ENCODE results near the gene SLC4A3. TPM values are rescaled to one million over a fixed set of nuclear protein-coding genes. Genes with fewer than 3 reads are reported as not detected.

The SLC4A3 gene
- polyA plus RNA-seq, 1 of the 3 experiments (the other 2 are of a cell fraction), result 12.3 TPM

DNA sequence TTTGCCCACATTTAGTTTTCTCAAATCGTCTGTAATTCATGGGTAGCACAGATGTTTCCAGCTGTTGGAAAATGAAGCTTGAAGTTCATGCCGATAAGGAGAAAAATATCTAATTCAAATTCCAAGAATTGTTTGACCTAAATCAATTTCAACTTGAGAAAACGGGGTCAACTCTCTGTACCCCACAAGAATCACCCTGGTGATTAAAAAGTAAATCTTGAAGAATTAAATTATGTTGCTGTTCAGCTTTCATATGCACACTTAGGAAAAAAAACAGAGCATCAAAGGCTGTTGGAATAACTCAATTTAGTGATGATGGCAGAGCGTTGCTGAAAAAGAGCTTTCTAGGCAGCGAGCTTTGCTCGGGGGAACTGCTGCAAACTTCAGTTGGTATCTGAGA is 43.0 kb downstream of the SLC4A3 start:
- Histone ChIP-seq H4K20me1 (ENCODE audit: insufficient read depth) (no peaks in the 10 kb centered on the region), H3K36me3 (replicated peaks in 1 of 2; ENCODE audit: control insufficient read depth in 1 of 2, insufficient read depth in 2 of 2, low read length in 1 of 2) (no peaks in the 10 kb centered on the region), H3K27me3 (ENCODE audit: insufficient read depth) (peaks cover 54% of the 10 kb centered on the region), H3F3A (replicated peaks; ENCODE audit: insufficient read depth) (no peaks in the 10 kb centered on the region), H3K9ac (no peak overlapping the region), H3K4me1 (ENCODE audit: control insufficient read depth in 1 of 2, insufficient read depth in 2 of 2, low read depth in 1 of 2, low read length in 1 of 2) (no peaks in the 10 kb centered on the region), H3K27ac (ENCODE audit: low read depth in 2 of 2, low read length in 1 of 2) (no peak overlapping the region), H3K79me2 (ENCODE audit: insufficient read depth) (no peaks in the 10 kb centered on the region), H2AFZ (ENCODE audit: low read depth) (no peak overlapping the region), H3K9me2 (no peaks in the 10 kb centered on the region), H3K9me3 (no peaks in the 10 kb centered on the region), H3K4me3 (ENCODE audit: low read depth in 2 of 2, low read length in 1 of 2) (no peak overlapping the region), H3K4me2 (no peak overlapping the region)
- ChIA-PET POLR2A (interaction anchor here (0.5 to 0.8 kb wide), 2 partner anchors 72 to 163 kb away, joined by 3 read pairs; partner anchors contain the start of gene STK11IP), CTCF (interaction anchor here (0.9 to 2.7 kb wide), 4 partner anchors 19 to 375 kb away, joined by 3 to 12 read pairs (median 6); no protein-coding TSS in a partner anchor)
- WGBS (ENCODE audit: low lambda C conversion rate), result 14% methylated on average over 6 of the region's 6 CpGs
- TF ChIP-seq NRF1 (IDR thresholded peaks at IDR 0.05; ENCODE audit: low read depth, low read length), result no peak
- TF ChIP-seq, protein P1, sequence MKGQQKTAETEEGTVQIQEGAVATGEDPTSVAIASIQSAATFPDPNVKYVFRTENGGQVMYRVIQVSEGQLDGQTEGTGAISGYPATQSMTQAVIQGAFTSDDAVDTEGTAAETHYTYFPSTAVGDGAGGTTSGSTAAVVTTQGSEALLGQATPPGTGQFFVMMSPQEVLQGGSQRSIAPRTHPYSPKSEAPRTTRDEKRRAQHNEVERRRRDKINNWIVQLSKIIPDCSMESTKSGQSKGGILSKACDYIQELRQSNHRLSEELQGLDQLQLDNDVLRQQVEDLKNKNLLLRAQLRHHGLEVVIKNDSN (IDR thresholded peaks at IDR 0.05; ENCODE audit: borderline replicate concordance, low read depth), result no peak
- TF ChIP-seq, protein P2, sequence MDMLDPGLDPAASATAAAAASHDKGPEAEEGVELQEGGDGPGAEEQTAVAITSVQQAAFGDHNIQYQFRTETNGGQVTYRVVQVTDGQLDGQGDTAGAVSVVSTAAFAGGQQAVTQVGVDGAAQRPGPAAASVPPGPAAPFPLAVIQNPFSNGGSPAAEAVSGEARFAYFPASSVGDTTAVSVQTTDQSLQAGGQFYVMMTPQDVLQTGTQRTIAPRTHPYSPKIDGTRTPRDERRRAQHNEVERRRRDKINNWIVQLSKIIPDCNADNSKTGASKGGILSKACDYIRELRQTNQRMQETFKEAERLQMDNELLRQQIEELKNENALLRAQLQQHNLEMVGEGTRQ (IDR thresholded peaks at IDR 0.05; ENCODE audit: borderline replicate concordance, low read depth, low read length), result no peak
- TF ChIP-seq, protein P3, sequence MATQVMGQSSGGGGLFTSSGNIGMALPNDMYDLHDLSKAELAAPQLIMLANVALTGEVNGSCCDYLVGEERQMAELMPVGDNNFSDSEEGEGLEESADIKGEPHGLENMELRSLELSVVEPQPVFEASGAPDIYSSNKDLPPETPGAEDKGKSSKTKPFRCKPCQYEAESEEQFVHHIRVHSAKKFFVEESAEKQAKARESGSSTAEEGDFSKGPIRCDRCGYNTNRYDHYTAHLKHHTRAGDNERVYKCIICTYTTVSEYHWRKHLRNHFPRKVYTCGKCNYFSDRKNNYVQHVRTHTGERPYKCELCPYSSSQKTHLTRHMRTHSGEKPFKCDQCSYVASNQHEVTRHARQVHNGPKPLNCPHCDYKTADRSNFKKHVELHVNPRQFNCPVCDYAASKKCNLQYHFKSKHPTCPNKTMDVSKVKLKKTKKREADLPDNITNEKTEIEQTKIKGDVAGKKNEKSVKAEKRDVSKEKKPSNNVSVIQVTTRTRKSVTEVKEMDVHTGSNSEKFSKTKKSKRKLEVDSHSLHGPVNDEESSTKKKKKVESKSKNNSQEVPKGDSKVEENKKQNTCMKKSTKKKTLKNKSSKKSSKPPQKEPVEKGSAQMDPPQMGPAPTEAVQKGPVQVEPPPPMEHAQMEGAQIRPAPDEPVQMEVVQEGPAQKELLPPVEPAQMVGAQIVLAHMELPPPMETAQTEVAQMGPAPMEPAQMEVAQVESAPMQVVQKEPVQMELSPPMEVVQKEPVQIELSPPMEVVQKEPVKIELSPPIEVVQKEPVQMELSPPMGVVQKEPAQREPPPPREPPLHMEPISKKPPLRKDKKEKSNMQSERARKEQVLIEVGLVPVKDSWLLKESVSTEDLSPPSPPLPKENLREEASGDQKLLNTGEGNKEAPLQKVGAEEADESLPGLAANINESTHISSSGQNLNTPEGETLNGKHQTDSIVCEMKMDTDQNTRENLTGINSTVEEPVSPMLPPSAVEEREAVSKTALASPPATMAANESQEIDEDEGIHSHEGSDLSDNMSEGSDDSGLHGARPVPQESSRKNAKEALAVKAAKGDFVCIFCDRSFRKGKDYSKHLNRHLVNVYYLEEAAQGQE (IDR thresholded peaks at IDR 0.05; ENCODE audit: low read depth, low read length), result no peak
- no peak for TF ChIP-seq GABPA (IDR thresholded peaks at IDR 0.05; ENCODE audit: low read depth)
- TF ChIP-seq RAD21 (IDR thresholded peaks at IDR 0.05; ENCODE audit: low read length), result no peak
- no peak for TF ChIP-seq MXI1 (IDR thresholded peaks at IDR 0.05; ENCODE audit: low read depth, low read length)
- TF ChIP-seq, protein P4, sequence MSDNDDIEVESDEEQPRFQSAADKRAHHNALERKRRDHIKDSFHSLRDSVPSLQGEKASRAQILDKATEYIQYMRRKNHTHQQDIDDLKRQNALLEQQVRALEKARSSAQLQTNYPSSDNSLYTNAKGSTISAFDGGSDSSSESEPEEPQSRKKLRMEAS (IDR thresholded peaks at IDR 0.05; ENCODE audit: low read depth), result no peak
- TF ChIP-seq, protein P5, sequence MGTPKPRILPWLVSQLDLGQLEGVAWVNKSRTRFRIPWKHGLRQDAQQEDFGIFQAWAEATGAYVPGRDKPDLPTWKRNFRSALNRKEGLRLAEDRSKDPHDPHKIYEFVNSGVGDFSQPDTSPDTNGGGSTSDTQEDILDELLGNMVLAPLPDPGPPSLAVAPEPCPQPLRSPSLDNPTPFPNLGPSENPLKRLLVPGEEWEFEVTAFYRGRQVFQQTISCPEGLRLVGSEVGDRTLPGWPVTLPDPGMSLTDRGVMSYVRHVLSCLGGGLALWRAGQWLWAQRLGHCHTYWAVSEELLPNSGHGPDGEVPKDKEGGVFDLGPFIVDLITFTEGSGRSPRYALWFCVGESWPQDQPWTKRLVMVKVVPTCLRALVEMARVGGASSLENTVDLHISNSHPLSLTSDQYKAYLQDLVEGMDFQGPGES (IDR thresholded peaks at IDR 0.05; ENCODE audit: low read depth, low read length), result no peak
- TF ChIP-seq MEF2A (IDR thresholded peaks at IDR 0.05; ENCODE audit: borderline replicate concordance, low read depth), result no peak
- TF ChIP-seq, protein P6, sequence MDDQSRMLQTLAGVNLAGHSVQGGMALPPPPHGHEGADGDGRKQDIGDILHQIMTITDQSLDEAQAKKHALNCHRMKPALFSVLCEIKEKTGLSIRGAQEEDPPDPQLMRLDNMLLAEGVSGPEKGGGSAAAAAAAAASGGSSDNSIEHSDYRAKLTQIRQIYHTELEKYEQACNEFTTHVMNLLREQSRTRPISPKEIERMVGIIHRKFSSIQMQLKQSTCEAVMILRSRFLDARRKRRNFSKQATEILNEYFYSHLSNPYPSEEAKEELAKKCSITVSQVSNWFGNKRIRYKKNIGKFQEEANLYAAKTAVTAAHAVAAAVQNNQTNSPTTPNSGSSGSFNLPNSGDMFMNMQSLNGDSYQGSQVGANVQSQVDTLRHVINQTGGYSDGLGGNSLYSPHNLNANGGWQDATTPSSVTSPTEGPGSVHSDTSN (IDR thresholded peaks at IDR 0.05), result no peak
- TF ChIP-seq NFIC (IDR thresholded peaks at IDR 0.05; ENCODE audit: borderline replicate concordance), result no peak
- no peak for TF ChIP-seq TAF1 (IDR thresholded peaks at IDR 0.05; ENCODE audit: borderline replicate concordance, low read depth, low read length)
- no peak for TF ChIP-seq JUND (IDR thresholded peaks at IDR 0.05)
- TF ChIP-seq CHD2 (IDR thresholded peaks at IDR 0.05; ENCODE audit: low read length, partially characterized antibody), result no peak
- TF ChIP-seq POLR2AphosphoS5 (IDR thresholded peaks at IDR 0.05; ENCODE audit: low read depth, low read length), result no peak
- no peak for TF ChIP-seq FOXJ3 (CRISPR knock-in tag; IDR thresholded peaks at IDR 0.05)
- TF ChIP-seq FOXM1 (IDR thresholded peaks at IDR 0.05; ENCODE audit: low read depth), result no peak
- no peak for DNase-seq
